Right lung (tissue), 5 donors: ENCODE measurements around the gene MC3R. TPM values are rescaled to one million over a fixed set of nuclear protein-coding genes. Genes with fewer than 3 reads are reported as not detected.

Experiments
- DNase-seq, 2 donors: peaks; one replicate each; pipeline ENCODE4 v3.0.0-alpha.2; 2013
- polyA plus RNA-seq, 5 donors: library from polyadenylated mRNA; unstranded; fragments of 120-200 nt; gene quantifications; one replicate each; pipeline versions ENCODE4 v1.2.1 to v1.2.3, GENCODE V29; 2013; ENCODE audit warnings: inconsistent platforms in 1 of 5, low replicate concordance in 1 of 5; ENCODE audit not compliant: insufficient read length in 5 of 5, insufficient read depth in 1 of 5

Gene MC3R
- polyA plus RNA-seq, 5 donors: not detected

DNA sequence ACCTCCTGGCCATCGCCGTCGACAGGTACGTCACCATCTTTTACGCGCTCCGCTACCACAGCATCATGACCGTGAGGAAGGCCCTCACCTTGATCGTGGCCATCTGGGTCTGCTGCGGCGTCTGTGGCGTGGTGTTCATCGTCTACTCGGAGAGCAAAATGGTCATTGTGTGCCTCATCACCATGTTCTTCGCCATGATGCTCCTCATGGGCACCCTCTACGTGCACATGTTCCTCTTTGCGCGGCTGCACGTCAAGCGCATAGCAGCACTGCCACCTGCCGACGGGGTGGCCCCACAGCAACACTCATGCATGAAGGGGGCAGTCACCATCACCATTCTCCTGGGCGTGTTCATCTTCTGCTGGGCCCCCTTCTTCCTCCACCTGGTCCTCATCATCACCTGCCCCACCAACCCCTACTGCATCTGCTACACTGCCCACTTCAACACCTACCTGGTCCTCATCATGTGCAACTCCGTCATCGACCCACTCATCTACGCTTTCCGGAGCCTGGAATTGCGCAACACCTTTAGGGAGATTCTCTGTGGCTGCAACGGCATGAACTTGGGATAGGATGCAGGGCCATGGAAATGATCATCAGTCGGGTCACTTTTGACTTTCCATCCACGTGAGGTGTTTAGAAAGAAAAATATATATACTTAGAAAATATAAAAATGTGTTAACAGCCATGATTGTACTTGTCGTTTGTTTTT is 868 bp downstream of the MC3R start:
- DNase-seq: no peak

DNA sequence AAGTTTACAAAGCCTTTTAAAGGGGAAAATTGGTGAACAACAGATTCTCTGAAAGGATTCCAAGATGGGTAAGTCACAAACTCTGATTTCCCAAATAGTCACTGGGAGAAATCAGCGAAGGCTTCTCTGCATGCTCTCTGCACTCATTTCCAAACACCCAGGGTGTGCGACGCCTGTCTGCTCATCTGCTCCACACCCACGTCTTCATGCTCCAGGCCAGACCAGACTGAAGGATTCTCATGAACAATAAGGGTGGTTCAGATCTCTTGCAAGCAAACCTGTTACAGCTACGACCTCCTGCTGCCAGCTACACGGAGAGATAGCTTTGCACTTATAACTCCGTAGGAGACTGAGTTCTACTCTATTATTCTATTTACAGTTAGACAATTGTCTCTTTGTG is 1.4 kb downstream of the MC3R start:
- no peak for DNase-seq

DNA sequence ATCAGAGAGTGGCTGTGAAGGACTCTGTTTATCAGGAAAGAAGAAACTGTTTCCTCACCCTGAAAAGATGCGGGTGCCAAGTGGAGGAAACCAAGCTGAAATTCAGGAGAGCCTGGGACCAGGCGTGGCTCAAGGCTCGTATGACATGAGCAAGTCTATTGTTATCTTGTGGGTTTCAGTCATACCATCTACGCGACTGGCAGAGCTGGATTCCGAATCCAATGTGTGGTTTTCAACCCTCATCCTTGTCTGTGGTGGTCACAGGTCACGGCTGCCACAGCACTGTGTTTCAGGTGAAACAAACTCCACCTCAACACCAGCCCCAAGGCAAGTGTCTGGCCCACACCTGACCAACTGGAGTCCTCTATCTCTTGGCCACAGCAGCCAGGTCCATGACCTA is 9.1 kb downstream of the MC3R start:
- no peak for DNase-seq

DNA sequence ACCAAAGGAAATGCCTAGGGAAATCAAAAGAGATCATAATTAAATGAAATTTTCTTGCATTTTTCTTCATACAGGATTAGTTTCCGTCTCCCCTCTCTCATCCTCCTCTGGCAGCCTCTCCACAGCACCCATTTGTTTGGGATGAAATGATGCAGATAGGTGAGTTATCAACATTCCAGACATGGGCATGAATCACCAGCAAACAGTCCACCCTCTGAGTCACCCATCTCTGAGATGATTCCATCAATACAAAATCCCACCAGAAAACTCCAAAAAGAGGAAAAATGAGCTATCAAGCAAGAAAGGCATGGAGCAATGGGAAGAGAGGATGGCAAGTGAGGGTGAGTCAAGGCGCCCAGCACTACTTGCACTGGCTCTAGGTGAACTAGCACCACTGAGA is 11.4 kb downstream of the MC3R start:
- no peak for DNase-seq

DNA sequence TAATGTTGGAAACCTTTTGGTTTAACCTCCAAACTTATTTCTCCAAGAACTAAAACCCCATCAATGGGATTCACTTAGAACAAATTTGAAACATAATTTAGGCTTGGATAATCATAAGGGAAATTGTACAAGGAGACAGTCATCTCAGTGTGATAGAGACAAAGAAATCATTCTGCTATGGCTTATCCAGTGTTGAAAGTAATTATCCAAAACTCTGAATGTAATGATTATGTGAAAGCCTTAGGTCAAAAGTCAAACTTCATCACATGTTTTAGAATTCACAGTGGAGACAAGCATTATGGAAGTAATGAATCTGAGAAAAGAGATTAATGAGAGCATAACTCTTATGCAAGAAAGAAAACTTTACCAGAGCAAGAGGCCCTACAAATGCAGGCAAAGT is 20.0 kb downstream of the MC3R start:
- no peak for DNase-seq

DNA sequence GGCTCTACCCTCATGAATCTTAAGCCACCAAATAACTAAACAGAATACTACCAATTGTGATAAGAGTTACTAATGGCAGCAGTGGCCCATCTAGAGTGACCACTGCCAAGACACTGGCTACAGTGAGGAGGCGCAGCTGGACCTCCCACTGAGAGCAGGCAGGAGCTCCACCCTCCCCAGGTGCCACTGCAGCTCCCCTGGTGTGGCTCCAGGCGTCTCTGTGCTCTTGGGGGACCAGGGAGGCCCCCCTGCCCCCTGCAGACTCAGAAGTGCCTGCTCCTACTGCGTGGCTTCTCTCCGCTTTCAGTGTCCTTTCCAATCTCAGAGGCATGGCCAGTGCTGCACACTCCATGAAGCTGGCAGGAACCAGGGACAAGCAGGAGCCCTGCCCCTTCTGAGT is 23.4 kb downstream of the MC3R start:
- no peak for DNase-seq

DNA sequence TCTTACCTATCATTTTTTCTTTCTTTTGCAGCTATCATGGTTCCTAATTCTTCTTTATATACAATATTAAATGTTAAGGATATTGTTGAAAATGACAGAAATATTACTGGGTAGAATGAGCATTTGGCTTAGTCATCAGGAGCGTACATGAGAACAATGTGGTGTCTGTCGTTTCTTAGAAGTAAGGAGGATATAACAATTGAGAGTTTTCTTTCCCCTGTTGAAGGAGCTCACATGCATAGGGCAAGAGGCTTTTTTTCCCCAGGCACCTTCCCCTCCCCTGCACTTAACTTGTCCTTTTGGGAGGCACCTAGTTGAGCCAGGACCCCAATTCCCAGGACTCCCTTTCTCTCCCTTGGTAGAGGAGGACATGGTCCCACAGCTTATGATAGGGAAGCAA is 25.0 kb downstream of the MC3R start:
- DNase-seq: no peak

DNA sequence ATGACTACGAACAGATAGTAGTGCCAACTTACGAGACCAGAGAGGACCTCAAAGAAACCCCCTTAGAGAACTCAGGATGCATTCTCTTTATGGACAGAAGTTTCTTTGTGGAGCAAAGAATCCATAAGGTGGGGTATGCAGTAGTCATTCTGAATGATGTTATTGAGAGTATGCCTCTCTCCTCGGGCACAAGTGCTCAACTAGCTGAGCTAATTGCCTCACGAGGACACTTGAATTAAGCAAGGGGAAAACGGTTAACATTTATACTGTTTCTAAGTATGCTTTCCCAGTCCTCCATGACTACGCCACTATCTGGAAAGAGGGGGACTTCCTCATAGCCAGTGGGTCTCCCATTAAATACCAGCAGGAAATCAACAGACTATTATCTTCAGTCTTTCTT is 25.6 kb downstream of the MC3R start:
- DNase-seq: no peak

DNA sequence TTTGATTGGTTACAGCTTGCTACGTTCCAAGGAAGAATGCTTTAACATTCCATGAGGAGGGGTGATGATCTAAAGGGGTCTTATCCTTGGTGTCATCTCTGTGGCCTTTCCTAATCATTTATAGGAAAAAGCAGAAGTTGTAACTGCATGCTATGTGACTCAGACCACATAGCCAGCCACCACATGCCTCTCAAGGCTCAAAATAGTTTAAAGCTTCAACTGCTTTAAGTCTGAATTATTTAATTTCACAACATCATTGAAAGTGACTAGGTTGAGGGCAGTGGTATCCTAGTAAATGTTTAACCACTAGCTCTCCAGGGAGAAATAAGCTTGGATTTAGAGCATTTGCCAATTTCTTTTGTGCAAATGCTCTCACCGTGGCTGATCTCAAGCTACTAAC is 29.7 kb downstream of the MC3R start:
- no peak for DNase-seq

DNA sequence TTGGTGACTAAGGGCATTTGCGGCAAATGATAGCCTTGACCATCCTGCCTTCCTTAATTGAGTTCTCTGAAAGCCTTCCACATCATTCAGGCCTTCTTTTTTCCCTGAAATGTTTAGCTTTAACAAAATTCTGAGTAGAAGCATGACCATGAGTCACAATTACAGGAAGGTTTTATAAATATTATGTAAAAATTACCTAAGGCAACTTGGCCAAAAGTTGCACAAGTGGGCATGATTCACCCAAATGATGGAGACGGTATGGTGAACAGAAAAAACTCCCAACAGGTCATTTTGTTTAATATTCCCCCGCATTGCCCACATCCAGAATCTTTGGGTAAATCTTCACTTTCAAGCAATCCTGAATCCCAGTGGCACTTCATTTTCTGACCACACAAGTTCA is 37.0 kb downstream of the MC3R start:
- DNase-seq: no peak

DNA sequence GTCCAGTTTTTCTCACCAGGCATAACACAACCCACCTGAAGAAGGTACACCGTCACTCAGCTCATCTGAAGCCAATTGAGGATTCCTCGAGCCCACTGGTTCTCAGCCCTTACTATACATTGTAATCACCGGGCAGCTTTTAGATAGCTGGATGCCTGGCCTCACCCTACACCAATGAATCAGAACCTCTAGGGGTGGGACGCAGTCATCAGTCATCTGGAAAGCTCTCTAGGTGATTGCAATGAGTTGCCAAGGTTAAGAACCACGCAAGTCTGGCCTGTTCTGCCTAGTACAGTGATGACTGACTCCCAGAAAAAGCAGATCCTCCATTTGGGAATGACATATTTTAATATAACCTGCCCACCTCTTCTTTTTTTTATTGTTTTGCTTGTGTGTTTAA is 41.1 kb downstream of the MC3R start:
- no peak for DNase-seq

DNA sequence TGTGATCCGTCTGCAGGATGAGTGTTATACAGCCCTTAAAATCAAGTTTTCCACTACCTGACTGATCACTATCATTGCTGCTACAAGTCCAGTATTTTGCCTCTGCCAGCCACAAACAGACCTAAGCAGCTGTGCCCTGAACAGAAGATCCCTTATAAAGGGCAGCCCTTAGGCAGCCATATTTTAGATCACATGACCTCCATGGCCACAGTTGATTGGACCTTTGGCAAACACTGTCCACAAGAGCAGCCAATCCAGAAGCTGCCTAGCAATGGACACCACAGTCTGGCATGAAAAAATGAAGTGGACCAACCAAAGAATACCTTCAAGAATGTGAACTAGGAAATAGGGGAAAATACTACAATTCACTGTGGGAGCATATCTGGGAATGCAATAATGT is 50.8 kb downstream of the MC3R start:
- DNase-seq: no peak

Other genes with a start within 250 kb of the MC3R start
- gene CBLN4, start 243.2 kb upstream of the MC3R start, polyA plus RNA-seq: under 1 TPM; 0.15 to 0.61 (median 0.22) TPM
- 10 to 100 TPM; 55.9 to 76.5 (median 64.7) TPM for gene FAM210B, start 110.2 kb downstream of the MC3R start, polyA plus RNA-seq
- 10 to 100 TPM; 12.0 to 32.5 (median 18.7) TPM for gene AURKA, start 143.5 kb downstream of the MC3R start, polyA plus RNA-seq
- gene CSTF1, start 143.9 kb downstream of the MC3R start, polyA plus RNA-seq: 10 to 100 TPM; 40.0 to 51.8 (median 41.3) TPM
- gene CASS4, start 163.5 kb downstream of the MC3R start, polyA plus RNA-seq: 10 to 100 TPM; 20.4 to 25.3 (median 23.9) TPM
- 100 to 1,000 TPM; 119 to 140 (median 131) TPM for gene RTF2, start 219.9 kb downstream of the MC3R start, polyA plus RNA-seq